Esophagus muscularis mucosa (tissue), 4 donors: ENCODE measurements around the gene ZNF568. TPM values are rescaled to one million over a fixed set of nuclear protein-coding genes. Genes with fewer than 3 reads are reported as not detected.

Experiments
- total RNA-seq, 4 donors: library from RNA; depleted of rRNA; stranded (reverse); fragments of >200 nt; gene quantifications; one replicate each; pipeline versions ENCODE4 v1.1.0 to v1.2.1, GENCODE V29; 2016

Gene ZNF568
- total RNA-seq, 4 donors from 2014 or later: 9.1 to 14.7 (median 12.6) TPM

Other genes with a start within 250 kb of the ZNF568 start
- gene ZNF461, start 249.5 kb upstream of the ZNF568 start, total RNA-seq: 10 to 100 TPM in 3 of 4 donors, 1 to 10 TPM in 1; 6.3 to 14.2 (median 10.5) TPM
- gene ZNF567, start 228.7 kb upstream of the ZNF568 start, total RNA-seq: 1 to 10 TPM; 5.5 to 9.1 (median 6.9) TPM
- 1 to 10 TPM; 1.3 to 2.4 (median 2.0) TPM for gene ZNF850, start 143.5 kb upstream of the ZNF568 start, total RNA-seq
- 10 to 100 TPM in 1 of 4 donors, 1 to 10 TPM in 3; 5.8 to 11.1 (median 7.8) TPM for gene ZNF790, start 77.9 kb upstream of the ZNF568 start, total RNA-seq
- gene ZNF345, start 65.5 kb upstream of the ZNF568 start, total RNA-seq: 1 to 10 TPM; 3.0 to 6.6 (median 4.3) TPM
- 1 to 10 TPM; 2.5 to 5.4 (median 4.1) TPM for gene ZNF829, start within 50 bp of the ZNF568 start, total RNA-seq
- gene ZNF420, start 162.1 kb downstream of the ZNF568 start, total RNA-seq: 10 to 100 TPM in 2 of 4 donors, 1 to 10 TPM in 2; 8.5 to 19.1 (median 12.8) TPM